HL-60 (cell line): ENCODE results near the gene ROBO1.

Experiments used
- GABPA ChIP-seq: IDR thresholded peaks from 2 replicates; pipeline ENCODE4 v1.6.1; 2012; ENCODE audit warnings: low read depth
- POLR2AphosphoS5 ChIP-seq: IDR thresholded peaks from 2 replicates; pipeline ENCODE4 v1.6.1; 2012; ENCODE audit warnings: low read depth
- SPI1 ChIP-seq: IDR thresholded peaks from 2 replicates; pipeline ENCODE4 v1.6.1; 2012; ENCODE audit warnings: low read depth, mild to moderate bottlenecking, borderline replicate concordance
- TF ChIP-seq, protein P1 (sequence below): IDR thresholded peaks from one replicate; pipeline ENCODE4 v1.5.1; 2011; ENCODE audit warnings: low read length, control low read depth, inconsistent platforms; ENCODE audit not compliant: insufficient read depth

DNA sequence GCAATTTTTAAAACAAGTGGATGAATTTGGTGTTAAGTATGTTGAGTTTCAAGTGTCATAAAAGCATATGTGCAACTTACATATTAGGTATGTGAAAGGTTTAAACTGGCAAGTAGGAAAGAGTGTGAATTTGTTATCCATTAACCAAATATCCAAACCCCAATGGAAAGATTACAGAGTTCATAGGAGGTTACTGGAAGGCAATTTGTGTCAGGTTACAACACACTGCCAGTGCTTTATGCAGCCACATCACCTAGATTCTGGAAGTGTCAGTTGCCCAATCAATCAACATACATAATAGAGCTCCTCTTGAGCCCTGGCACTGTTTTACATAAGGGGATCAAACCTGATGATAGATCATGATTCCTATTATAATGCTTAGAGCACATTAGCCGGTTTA lies 261.0 kb downstream of the ROBO1 start:
- TF ChIP-seq SPI1 (no peak), POLR2AphosphoS5 (no peak), GABPA (no peak)
- TF ChIP-seq, protein P1, sequence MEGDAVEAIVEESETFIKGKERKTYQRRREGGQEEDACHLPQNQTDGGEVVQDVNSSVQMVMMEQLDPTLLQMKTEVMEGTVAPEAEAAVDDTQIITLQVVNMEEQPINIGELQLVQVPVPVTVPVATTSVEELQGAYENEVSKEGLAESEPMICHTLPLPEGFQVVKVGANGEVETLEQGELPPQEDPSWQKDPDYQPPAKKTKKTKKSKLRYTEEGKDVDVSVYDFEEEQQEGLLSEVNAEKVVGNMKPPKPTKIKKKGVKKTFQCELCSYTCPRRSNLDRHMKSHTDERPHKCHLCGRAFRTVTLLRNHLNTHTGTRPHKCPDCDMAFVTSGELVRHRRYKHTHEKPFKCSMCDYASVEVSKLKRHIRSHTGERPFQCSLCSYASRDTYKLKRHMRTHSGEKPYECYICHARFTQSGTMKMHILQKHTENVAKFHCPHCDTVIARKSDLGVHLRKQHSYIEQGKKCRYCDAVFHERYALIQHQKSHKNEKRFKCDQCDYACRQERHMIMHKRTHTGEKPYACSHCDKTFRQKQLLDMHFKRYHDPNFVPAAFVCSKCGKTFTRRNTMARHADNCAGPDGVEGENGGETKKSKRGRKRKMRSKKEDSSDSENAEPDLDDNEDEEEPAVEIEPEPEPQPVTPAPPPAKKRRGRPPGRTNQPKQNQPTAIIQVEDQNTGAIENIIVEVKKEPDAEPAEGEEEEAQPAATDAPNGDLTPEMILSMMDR, result no peak
